Esophagus squamous epithelium (tissue), 5 donors: ENCODE results near the gene RAI14. TPM values are rescaled to one million over a fixed set of nuclear protein-coding genes. Genes with fewer than 3 reads are reported as not detected.

Experiments
- DNase-seq: peaks from one replicate; lab custom pipeline; 2025; lab: John Stamatoyannopoulos, UW
- H3K27ac ChIP-seq, 4 donors: fragments of 200-600 bp; sonication (generic); one replicate each; pipeline ENCODE4 v1.5.1; 2016 to 2019; ENCODE audit warnings: mild to moderate bottlenecking in 1 of 4
- H3K27me3 ChIP-seq, 4 donors: fragments of 200-600 bp; sonication (generic); 1 replicate in 3 of 4; 2 replicates in 1 of 4; pipeline versions ENCODE4 v1.5.1 to v1.6.0; 2017 to 2021; ENCODE audit warnings: antibody characterized with exemption in 1 of 4
- H3K36me3 ChIP-seq, 3 donors: fragments of 200-600 bp; sonication (generic); one replicate each; pipeline ENCODE4 v1.5.1; 2016 to 2019
- H3K4me1 ChIP-seq, 3 donors: fragments of 200-600 bp; sonication (generic); one replicate each; pipeline ENCODE4 v1.5.1; 2017 to 2019
- H3K4me3 ChIP-seq, 4 donors: fragments of 200-600 bp; sonication (generic); 1 replicate in 3 of 4; 2 replicates in 1 of 4; pipeline ENCODE4 v1.5.1; 2016 to 2019; ENCODE audit warnings: mild to moderate bottlenecking in 2 of 4, moderate library complexity in 1 of 4
- H3K9me3 ChIP-seq, 3 donors: fragments of 200-600 bp; sonication (generic); one replicate each; pipeline ENCODE4 v1.5.1; 2016 to 2019
- POLR2A ChIP-seq, 4 donors: fragments of 450-650 bp; IDR thresholded peaks; one replicate each; pipeline ENCODE4 v1.6.1; 2017; ENCODE audit warnings: antibody characterized with exemption in 4 of 4, mild to moderate bottlenecking in 4 of 4, moderate library complexity in 3 of 4
- WGBS, 2 donors: methylation state at CpG; one replicate each; pipeline ENCODE4 v1.1.5; 2018; 5-methylcytosine and 5-hydroxymethylcytosine counted together
- intact Hi-C: fragments of 100-400 bp; cut with DNase I; formaldehyde crosslinking; loops from one replicate; pipeline ENCODE4 v1.15.0; 2022
- total RNA-seq, 4 donors: library from RNA; depleted of rRNA; stranded (reverse); fragments of >200 nt; gene quantifications; one replicate each; pipeline ENCODE4 v1.1.0, GENCODE V29; 2016
- TF ChIP-seq, protein P1 (sequence below), 6 experiments: fragments of 450-650 bp in 4 of 6; fragments of 200-600 bp in 2 of 6; sonication (generic) in 2 of 6; IDR thresholded peaks; one replicate each; pipeline ENCODE4 v1.5.1; 2016 to 2019; ENCODE audit warnings: antibody characterized with exemption in 6 of 6, mild to moderate bottlenecking in 4 of 6, moderate library complexity in 4 of 6
- donor health status: DM: yes; HTN: yes; CAD: no.

The RAI14 gene
- total RNA-seq, 4 donors from 2014 or later, result 5.2 to 18.7 (median 9.0) TPM

DNA sequence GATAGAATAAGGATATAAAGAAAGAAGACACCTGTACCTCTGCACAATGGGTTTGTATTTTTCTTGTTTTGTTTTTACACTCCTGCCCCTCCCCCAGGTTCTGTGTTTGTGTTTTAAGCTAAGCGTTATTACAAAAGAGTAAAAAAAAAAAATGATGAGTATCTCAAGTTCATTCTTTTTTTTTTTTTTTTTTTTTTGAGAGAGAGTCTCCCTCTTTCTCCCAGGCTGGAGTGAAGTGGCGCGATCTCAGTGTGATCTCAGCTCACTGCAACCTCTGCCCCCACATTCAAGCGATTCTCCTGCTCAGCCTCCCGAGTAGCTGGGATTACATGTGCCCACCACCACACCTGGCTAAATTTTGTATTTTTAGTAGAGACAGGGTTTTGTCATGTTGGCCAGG lies 29.4 kb upstream of the RAI14 start:
- H3K9me3 ChIP-seq, result no peaks in the 10 kb centered on the region
- H3K4me1 ChIP-seq, result peaks cover 0 to 9% (median 0%) of the 10 kb centered on the region in 3 donors
- H3K4me3 ChIP-seq, result no peak overlapping the region
- WGBS, 2 donors, result 63 to 79% methylated on average over 5 of the region's 5 CpGs
- H3K27me3 ChIP-seq, result no peaks in the 10 kb centered on the region
- DNase-seq, result no peak
- H3K36me3 ChIP-seq, result no peaks in the 10 kb centered on the region
- no peak overlapping the region for H3K27ac ChIP-seq
- TF ChIP-seq, protein P1, sequence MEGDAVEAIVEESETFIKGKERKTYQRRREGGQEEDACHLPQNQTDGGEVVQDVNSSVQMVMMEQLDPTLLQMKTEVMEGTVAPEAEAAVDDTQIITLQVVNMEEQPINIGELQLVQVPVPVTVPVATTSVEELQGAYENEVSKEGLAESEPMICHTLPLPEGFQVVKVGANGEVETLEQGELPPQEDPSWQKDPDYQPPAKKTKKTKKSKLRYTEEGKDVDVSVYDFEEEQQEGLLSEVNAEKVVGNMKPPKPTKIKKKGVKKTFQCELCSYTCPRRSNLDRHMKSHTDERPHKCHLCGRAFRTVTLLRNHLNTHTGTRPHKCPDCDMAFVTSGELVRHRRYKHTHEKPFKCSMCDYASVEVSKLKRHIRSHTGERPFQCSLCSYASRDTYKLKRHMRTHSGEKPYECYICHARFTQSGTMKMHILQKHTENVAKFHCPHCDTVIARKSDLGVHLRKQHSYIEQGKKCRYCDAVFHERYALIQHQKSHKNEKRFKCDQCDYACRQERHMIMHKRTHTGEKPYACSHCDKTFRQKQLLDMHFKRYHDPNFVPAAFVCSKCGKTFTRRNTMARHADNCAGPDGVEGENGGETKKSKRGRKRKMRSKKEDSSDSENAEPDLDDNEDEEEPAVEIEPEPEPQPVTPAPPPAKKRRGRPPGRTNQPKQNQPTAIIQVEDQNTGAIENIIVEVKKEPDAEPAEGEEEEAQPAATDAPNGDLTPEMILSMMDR (IDR thresholded peaks at IDR 0.05), result no peak
- TF ChIP-seq POLR2A (IDR thresholded peaks at IDR 0.05), result no peak
- intact Hi-C loops, result no loop called here

DNA sequence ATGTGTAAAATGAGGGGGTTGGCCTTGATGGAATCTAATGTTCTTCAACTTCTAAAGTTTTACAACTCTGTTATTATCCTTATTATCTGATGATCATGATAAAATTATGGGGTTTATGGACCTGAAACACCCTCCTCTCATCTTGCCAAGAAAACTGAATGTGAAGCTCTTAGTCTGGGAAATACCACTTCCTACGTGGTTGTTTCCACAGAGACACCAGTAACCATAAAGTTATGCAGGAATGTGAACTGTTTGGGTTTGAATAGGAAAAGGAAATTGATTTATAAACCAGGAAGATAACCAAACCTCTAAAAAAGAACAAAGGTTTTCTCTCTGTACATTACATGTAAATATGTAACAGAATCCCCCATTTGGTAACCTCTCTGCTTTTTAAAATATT lies 28.3 kb upstream of the RAI14 start:
- intact Hi-C loops, result no loop called here
- Histone ChIP-seq H3K27ac (no peak overlapping the region), H3K9me3 (no peaks in the 10 kb centered on the region), H3K4me3 (no peak overlapping the region), H3K4me1 (no peaks in the 10 kb centered on the region), H3K36me3 (no peaks in the 10 kb centered on the region), H3K27me3 (no peaks in the 10 kb centered on the region)
- TF ChIP-seq, protein P1 (IDR thresholded peaks at IDR 0.05), result no peak
- TF ChIP-seq POLR2A (IDR thresholded peaks at IDR 0.05), result no peak
- 46 to 52% methylated on average over 1 of the region's 1 CpG for WGBS, 2 donors
- DNase-seq, result no peak

DNA sequence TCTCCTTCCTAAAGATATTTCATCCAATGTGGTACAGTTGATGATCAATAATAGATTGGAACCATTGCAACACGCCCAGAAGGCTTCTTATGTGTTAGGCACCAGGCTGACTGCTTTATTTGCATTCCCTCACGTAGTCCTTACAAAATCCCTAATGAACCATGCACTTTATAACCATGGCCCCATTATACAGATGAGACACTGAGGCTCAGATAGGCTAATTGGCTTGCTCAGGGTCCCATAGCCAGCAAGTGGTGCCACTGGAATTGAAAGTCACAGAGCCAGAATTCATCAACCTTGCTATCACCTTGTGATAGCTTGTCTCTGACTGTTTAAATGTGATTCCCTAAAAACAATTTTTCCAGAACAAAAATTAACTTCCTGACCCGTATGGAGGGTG lies 27.8 kb upstream of the RAI14 start:
- Histone ChIP-seq H3K27ac (no peak overlapping the region), H3K4me3 (no peak overlapping the region), H3K4me1 (no peaks in the 10 kb centered on the region), H3K9me3 (no peaks in the 10 kb centered on the region), H3K36me3 (no peaks in the 10 kb centered on the region), H3K27me3 (no peaks in the 10 kb centered on the region)
- DNase-seq, result no peak
- intact Hi-C loops, result no loop called here
- WGBS, 2 donors, result 63 to 66% methylated on average over 3 of the region's 3 CpGs
- TF ChIP-seq POLR2A (IDR thresholded peaks at IDR 0.05), result no peak
- TF ChIP-seq, protein P1 (IDR thresholded peaks at IDR 0.05), result no peak

DNA sequence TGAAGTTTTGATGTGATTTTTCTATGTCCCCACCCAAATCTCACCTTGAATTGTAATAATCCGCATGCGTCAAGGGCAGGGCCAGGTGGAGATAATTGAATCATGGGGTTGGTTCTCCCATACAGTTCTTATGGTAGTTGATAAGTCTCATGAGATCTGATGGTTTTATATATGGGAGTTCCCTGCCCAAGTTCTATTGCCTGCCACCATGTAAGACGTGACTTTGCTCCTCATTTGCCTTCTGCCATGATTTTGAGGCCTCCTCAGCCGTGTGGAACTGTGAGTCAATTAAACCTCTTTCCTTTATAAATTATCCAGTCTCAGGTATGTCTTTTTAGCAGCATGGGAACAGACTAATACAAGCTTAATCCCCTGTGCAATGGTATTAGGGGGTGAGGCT lies 25.5 kb upstream of the RAI14 start:
- intact Hi-C loops, result no loop called here
- WGBS, 2 donors, result 78 to 80% methylated on average over 4 of the region's 4 CpGs
- no peak overlapping the region for H3K4me3 ChIP-seq
- no peak overlapping the region for H3K27ac ChIP-seq
- no peaks in the 10 kb centered on the region for H3K27me3 ChIP-seq
- no peak for DNase-seq
- no peaks in the 10 kb centered on the region for H3K4me1 ChIP-seq
- no peaks in the 10 kb centered on the region for H3K36me3 ChIP-seq
- no peak for TF ChIP-seq POLR2A (IDR thresholded peaks at IDR 0.05)
- TF ChIP-seq, protein P1 (IDR thresholded peaks at IDR 0.05), result no peak
- H3K9me3 ChIP-seq, result no peaks in the 10 kb centered on the region

DNA sequence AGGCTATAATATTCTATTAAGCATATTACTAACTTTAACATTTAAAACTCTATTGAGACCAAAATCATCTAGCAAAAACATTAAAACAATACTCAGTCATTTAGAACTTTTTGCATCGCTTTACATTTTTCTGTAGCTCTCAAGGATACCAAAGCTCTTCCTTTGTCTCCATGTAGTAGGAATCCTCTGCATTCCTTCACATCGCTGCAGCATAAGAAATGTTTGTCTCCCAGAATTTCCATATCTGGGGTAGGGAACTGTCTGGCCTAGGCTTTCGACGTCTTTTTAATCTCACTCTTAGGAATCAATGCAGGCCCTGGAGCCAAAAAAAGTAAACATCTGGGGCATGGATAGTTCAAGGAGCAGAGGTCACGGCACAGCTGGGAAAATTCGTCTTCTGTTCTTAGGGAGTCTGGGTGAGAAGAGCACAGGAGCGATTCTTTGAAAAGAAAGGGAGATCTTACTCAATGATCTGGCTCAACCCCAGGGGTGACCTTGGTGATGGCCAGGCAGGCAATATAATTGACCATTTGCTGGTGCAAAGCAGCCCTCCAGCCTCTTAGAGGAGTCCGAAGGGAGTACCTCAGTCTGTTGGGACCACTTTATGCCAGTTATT lies 23.2 kb upstream of the RAI14 start:
- no peaks in the 10 kb centered on the region for H3K9me3 ChIP-seq
- H3K4me1 ChIP-seq, result no peaks in the 10 kb centered on the region
- no peaks in the 10 kb centered on the region for H3K27me3 ChIP-seq
- intact Hi-C loops, result no loop called here
- no peaks in the 10 kb centered on the region for H3K36me3 ChIP-seq
- H3K27ac ChIP-seq, result no peak overlapping the region
- TF ChIP-seq, protein P1 (IDR thresholded peaks at IDR 0.05), result no peak
- TF ChIP-seq POLR2A (IDR thresholded peaks at IDR 0.05), result no peak
- no peak for DNase-seq
- no peak overlapping the region for H3K4me3 ChIP-seq
- 67% methylated on average over 7 to 8 of the region's 8 CpGs for WGBS, 2 donors
